HepG2 (cell line): ENCODE measurements around the gene NECAB2. TPM values are rescaled to one million over a fixed set of nuclear protein-coding genes. Genes with fewer than 3 reads are reported as not detected.

Source experiments
- ARNTL ChIP-seq: sonication (generic); formaldehyde crosslinking; IDR thresholded peaks from 2 replicates; pipeline ENCODE4 v1.4.0; 2020; ENCODE audit warnings: mild to moderate bottlenecking, missing genetic modification reagents
- ATF1 ChIP-seq: IDR thresholded peaks from 2 replicates; pipeline ENCODE4 v1.6.1; 2016; ENCODE audit warnings: mild to moderate bottlenecking, control low read depth
- BRD4 ChIP-seq: sonication (generic); formaldehyde crosslinking; IDR thresholded peaks from 2 replicates; pipeline ENCODE4 v1.4.0; 2020; ENCODE audit warnings: missing genetic modification reagents
- CBX1 ChIP-seq: IDR thresholded peaks from one replicate; pipeline ENCODE4 v1.6.1; 2016; ENCODE audit warnings: antibody characterized with exemption, low read depth
- FOXM1 ChIP-seq: sonication (generic); formaldehyde crosslinking; IDR thresholded peaks from 2 replicates; pipeline ENCODE4 v1.5.0; 2020; ENCODE audit warnings: missing genetic modification reagents
- IKZF4 ChIP-seq: sonication (generic); formaldehyde crosslinking; IDR thresholded peaks from 2 replicates; pipeline ENCODE4 v1.5.1; 2020; ENCODE audit warnings: borderline replicate concordance, mild to moderate bottlenecking, low read depth, missing genetic modification reagents; ENCODE audit errors: not compliant biosample characterization
- JARID2 ChIP-seq: sonication (generic); formaldehyde crosslinking; IDR thresholded peaks from 2 replicates; pipeline ENCODE4 v1.8.1; 2023; ENCODE audit warnings: missing genetic modification reagents, inconsistent platforms; ENCODE audit not compliant: insufficient replicate concordance
- MTA1 ChIP-seq: sonication (generic); formaldehyde crosslinking; IDR thresholded peaks from 2 replicates; pipeline ENCODE4 v1.4.0; 2020; ENCODE audit warnings: missing genetic modification reagents, mild to moderate bottlenecking, borderline replicate concordance
- NFYB ChIP-seq: sonication (generic); formaldehyde crosslinking; IDR thresholded peaks from 2 replicates; pipeline ENCODE4 v1.4.0; 2020; ENCODE audit warnings: missing genetic modification reagents
- SRSF9 ChIP-seq: fragments of 200-400 bp; formaldehyde crosslinking; IDR thresholded peaks from 2 replicates; pipeline ENCODE4 v1.6.1; 2018; ENCODE audit warnings: borderline replicate concordance, mild to moderate bottlenecking, low read depth, low read length; ENCODE audit not compliant: insufficient read depth, poor library complexity, severe bottlenecking
- TBP ChIP-seq: sonication (generic); formaldehyde crosslinking; IDR thresholded peaks from 2 replicates; pipeline ENCODE4 v1.5.0; 2020; ENCODE audit warnings: missing genetic modification reagents
- TCF7 ChIP-seq: sonication (generic); IDR thresholded peaks from 2 replicates; pipeline ENCODE4 v1.6.1; 2016; ENCODE audit warnings: antibody characterized with exemption, low read depth
- TEAD2 ChIP-seq: sonication (generic); formaldehyde crosslinking; IDR thresholded peaks from 2 replicates; pipeline ENCODE4 v1.9.0; 2021; ENCODE audit warnings: missing genetic modification reagents
- ZFAT ChIP-seq: sonication (generic); formaldehyde crosslinking; conservative IDR thresholded peaks from 2 replicates; pipeline ENCODE4 v1.8.1; 2023; ENCODE audit warnings: missing genetic modification reagents, inconsistent platforms
- ZNF260 ChIP-seq: sonication (generic); formaldehyde crosslinking; IDR thresholded peaks from 2 replicates; pipeline ENCODE4 v1.4.0; 2020; ENCODE audit warnings: missing genetic modification reagents, low read depth, mild to moderate bottlenecking, borderline replicate concordance
- ZNF609 ChIP-seq: sonication (generic); formaldehyde crosslinking; IDR thresholded peaks from 2 replicates; pipeline ENCODE4 v1.4.0; 2020; ENCODE audit warnings: mild to moderate bottlenecking, missing genetic modification reagents, borderline replicate concordance
- ZNF747 ChIP-seq: sonication (generic); formaldehyde crosslinking; IDR thresholded peaks from 2 replicates; pipeline ENCODE4 v1.8.1; 2023; ENCODE audit warnings: missing genetic modification reagents, mild to moderate bottlenecking, borderline replicate concordance
- polyA plus RNA-seq, 8 experiments: library from polyadenylated mRNA; depleted of rRNA in 3 of 8; stranded (reverse) in 7 of 8; unstranded in 1 of 8; fragments of >200 nt; fragmentation: Illumina TruSeq in 4 of 8; extraction: Trizol in 4 of 8; gene quantifications; 2 replicates each; pipeline versions ENCODE4 v1.2.1 to v1.2.3, GENCODE V29; 2011 to 2016; ENCODE audit warnings: low read depth in 4 of 8, missing spikeins in 1 of 8, mixed read lengths in 1 of 8; ENCODE audit not compliant: insufficient read depth in 1 of 8
- total RNA-seq, 5 experiments: library from RNA; depleted of rRNA; stranded (reverse); fragments of >200 nt; fragmentation: Illumina TruSeq; extraction: Trizol; gene quantifications; 2 replicates each; pipeline ENCODE4 v1.2.3, GENCODE V29; 2016; ENCODE audit warnings: low read depth in 1 of 5
- TF ChIP-seq, protein P1 (sequence below): sonication (generic); formaldehyde crosslinking; IDR thresholded peaks from 2 replicates; pipeline ENCODE4 v1.5.0; 2020; ENCODE audit warnings: mild to moderate bottlenecking, missing genetic modification reagents
- TF ChIP-seq, protein P2 (sequence below): sonication (generic); formaldehyde crosslinking; IDR thresholded peaks from 2 replicates; pipeline ENCODE4 v1.5.0; 2020; ENCODE audit warnings: mild to moderate bottlenecking, missing genetic modification reagents

Gene NECAB2
- total and polyA plus RNA-seq, 2 of the 13 experiments (the other 11 are each of a cell fraction or from before 2014, with no cell fraction given), result 0.21 to 0.49 TPM

DNA sequence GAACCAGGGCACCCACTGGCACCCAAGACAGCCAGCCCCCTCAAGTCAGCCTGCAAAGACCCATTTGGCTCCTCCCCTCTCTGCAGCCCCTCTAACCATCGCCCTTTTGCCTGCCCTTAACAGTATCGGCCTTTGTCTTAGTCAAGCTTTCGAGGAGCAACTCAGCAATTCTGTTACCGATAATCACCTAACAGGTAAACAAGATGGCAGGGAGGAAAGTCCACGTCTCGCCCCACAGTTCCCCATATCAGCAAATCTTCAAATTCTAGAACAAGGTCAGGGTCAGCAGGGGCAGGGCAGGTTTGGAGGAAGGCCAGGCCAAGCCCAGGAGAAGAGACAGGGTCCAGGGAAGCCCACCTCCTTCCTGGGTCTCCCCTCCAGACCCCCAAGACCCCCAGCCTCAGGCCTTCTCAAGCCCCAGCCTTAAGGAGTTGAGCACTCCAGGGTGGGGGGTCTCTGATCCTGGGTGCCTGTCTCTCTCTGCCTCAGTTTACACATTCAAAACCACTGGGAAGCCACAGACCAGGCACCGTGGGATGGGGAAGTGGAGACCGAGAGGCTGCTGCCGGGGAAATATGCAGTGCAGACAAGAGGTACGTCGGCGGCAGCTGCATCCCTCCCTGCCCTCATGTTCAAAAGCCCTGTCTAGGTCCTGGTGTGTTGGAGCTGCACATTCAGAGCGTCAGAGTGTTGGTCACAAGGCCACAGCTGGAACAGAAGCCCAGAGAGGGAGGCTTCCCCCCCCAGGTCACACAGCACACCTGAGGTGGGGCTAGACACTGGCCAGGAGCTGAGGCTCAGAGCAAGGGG lies 18.9 kb upstream of the NECAB2 start (continued):
- TF ChIP-seq ZNF609 (CRISPR knock-in tag) (peak; percentile 90), BRD4 (CRISPR knock-in tag) (0 out of 2 replicates have a peak, but pooled peaks have one; percentile 32), JARID2 (peak; percentile 28), IKZF4 (no peak), FOXM1 (CRISPR knock-in tag) (no peak), TCF7 (no peak; the same call in 1 of the 2 replicates), NFYB (no peak), ZNF747 (no peak), TBP (CRISPR knock-in tag) (no peak), ZFAT (no peak), SRSF9 (no peak), ARNTL (peak; percentile 73), TEAD2 (CRISPR knock-in tag) (no peak), ATF1 (CRISPR knock-in tag) (no peak), CBX1 (no peak), MTA1 (CRISPR knock-in tag) (peak; percentile 81), ZNF260 (CRISPR knock-in tag) (no peak)
- TF ChIP-seq, protein P1, sequence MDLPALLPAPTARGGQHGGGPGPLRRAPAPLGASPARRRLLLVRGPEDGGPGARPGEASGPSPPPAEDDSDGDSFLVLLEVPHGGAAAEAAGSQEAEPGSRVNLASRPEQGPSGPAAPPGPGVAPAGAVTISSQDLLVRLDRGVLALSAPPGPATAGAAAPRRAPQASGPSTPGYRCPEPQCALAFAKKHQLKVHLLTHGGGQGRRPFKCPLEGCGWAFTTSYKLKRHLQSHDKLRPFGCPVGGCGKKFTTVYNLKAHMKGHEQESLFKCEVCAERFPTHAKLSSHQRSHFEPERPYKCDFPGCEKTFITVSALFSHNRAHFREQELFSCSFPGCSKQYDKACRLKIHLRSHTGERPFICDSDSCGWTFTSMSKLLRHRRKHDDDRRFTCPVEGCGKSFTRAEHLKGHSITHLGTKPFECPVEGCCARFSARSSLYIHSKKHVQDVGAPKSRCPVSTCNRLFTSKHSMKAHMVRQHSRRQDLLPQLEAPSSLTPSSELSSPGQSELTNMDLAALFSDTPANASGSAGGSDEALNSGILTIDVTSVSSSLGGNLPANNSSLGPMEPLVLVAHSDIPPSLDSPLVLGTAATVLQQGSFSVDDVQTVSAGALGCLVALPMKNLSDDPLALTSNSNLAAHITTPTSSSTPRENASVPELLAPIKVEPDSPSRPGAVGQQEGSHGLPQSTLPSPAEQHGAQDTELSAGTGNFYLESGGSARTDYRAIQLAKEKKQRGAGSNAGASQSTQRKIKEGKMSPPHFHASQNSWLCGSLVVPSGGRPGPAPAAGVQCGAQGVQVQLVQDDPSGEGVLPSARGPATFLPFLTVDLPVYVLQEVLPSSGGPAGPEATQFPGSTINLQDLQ, result no peak
- TF ChIP-seq, protein P2, sequence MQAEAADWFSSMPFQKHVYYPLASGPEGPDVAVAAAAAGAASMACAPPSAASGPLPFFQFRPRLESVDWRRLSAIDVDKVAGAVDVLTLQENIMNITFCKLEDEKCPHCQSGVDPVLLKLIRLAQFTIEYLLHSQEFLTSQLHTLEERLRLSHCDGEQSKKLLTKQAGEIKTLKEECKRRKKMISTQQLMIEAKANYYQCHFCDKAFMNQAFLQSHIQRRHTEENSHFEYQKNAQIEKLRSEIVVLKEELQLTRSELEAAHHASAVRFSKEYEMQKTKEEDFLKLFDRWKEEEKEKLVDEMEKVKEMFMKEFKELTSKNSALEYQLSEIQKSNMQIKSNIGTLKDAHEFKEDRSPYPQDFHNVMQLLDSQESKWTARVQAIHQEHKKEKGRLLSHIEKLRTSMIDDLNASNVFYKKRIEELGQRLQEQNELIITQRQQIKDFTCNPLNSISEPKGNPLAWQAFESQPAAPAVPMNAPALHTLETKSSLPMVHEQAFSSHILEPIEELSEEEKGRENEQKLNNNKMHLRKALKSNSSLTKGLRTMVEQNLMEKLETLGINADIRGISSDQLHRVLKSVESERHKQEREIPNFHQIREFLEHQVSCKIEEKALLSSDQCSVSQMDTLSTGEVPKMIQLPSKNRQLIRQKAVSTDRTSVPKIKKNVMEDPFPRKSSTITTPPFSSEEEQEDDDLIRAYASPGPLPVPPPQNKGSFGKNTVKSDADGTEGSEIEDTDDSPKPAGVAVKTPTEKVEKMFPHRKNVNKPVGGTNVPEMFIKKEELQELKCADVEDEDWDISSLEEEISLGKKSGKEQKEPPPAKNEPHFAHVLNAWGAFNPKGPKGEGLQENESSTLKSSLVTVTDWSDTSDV (CRISPR knock-in tag), result no peak
